ENCODE data around the gene BMF. TPM values are rescaled to one million over a fixed set of nuclear protein-coding genes. Genes with fewer than 3 reads are reported as not detected.

BMF gene
- total RNA-seq, 1 donor from 2014 or later = 2.2 TPM

- Histone ChIP-seq H3K27ac (no peak overlapping the region), H3K27me3 (no peaks in the 10 kb centered on the region), H3K4me3 (no peak overlapping the region), H3K4me1 (peaks cover 0 to 7% of the 10 kb centered on the region in 2 donors), H3K36me3 (no peaks in the 10 kb centered on the region), H3K9me3 (no peaks in the 10 kb centered on the region)
- intact Hi-C loops (cut with DNase I) = no loop called here
- TF ChIP-seq CTCF (IDR thresholded peaks at IDR 0.05) = no peak
- peak in 1 of 2 donors; percentile 61 for DNase-seq (ENCODE audit: low spot score in 2 of 2)
These were observed 53.7 kb downstream of the BMF start for GRCh38 chr15:40054855-40055575.

DNA sequence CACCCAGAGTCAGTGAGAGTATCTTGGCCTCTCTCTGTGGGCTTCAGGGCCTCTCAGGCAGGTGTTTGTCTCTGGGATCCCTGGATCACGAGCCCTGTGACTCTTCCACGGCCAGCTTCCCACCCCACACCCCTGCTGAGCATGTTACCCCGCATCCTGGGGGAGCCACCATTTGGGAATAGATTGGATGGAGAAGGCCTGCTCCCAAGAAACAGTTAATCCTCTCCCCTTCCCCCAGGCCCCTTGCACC is 54.1 kb downstream of the BMF start:
- no peaks in the 10 kb centered on the region for H3K9me3 ChIP-seq
- no peak overlapping the region for H3K4me3 ChIP-seq
- H3K4me1 ChIP-seq = peaks cover 0 to 7% of the 10 kb centered on the region in 2 donors
- no peak for TF ChIP-seq CTCF (IDR thresholded peaks at IDR 0.05)
- DNase-seq (ENCODE audit: low spot score in 2 of 2) = no peak
- H3K27me3 ChIP-seq = no peaks in the 10 kb centered on the region
- intact Hi-C loops (cut with DNase I) = no loop called here
- H3K27ac ChIP-seq = no peak overlapping the region
- no peaks in the 10 kb centered on the region for H3K36me3 ChIP-seq

DNA sequence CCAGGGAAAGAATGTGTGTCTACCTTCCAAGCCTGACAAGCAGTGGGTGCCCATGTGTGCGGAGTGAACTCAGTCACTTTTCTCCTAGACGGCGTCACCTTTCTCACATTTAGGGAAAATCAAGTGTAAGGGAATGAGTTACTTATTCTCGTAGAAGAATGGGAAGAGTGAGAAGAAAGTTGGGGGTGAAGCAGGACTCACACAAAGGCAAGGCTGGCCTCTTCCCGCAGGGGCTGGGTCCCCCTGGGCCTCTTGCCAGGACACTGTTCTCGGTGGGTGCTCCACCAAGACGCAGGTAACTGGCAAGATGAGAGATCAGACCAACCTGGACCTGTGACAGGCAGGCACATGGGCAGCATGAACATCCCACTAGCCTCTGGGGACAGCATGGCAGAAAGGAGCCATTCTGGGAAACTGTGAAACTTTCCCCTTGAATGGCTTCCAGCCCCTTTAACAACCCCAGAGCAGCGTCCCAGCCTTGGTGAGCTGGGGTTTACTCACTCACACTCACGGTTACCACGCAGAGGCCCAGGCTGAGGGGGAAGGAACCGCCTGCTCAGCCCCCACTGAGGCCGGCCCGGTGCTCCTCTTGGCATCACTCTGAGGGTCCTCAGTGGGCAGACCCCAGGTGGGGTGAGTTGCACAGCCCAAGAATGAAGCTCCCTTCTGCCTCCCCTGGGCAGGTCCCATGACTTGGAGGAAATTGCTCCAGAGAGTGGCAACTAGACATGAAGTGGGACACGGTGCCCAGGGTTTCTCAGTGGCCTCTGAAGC is 54.7 kb downstream of the BMF start:
- H3K27me3 ChIP-seq = no peaks in the 10 kb centered on the region
- H3K4me1 ChIP-seq = peaks cover 0 to 7% of the 10 kb centered on the region in 2 donors
- no peak for TF ChIP-seq CTCF (IDR thresholded peaks at IDR 0.05)
- no peak overlapping the region for H3K4me3 ChIP-seq
- intact Hi-C loops (cut with DNase I) = no loop called here
- no peak overlapping the region for H3K27ac ChIP-seq
- H3K9me3 ChIP-seq = no peaks in the 10 kb centered on the region
- peak in 1 of 2 donors; percentile 59 for DNase-seq (ENCODE audit: low spot score in 2 of 2)
- no peaks in the 10 kb centered on the region for H3K36me3 ChIP-seq

- Histone ChIP-seq H3K27me3 (no peaks in the 10 kb centered on the region), H3K27ac (no peak overlapping the region), H3K4me3 (no peak overlapping the region), H3K36me3 (no peaks in the 10 kb centered on the region), H3K4me1 (peaks cover 0 to 9% of the 10 kb centered on the region in 2 donors), H3K9me3 (no peaks in the 10 kb centered on the region)
- intact Hi-C loops (cut with DNase I) = no loop called here
- DNase-seq (ENCODE audit: low spot score in 2 of 2) = peak in 1 of 2 donors; percentile 30
- no peak for TF ChIP-seq CTCF (IDR thresholded peaks at IDR 0.05)
These were observed 55.4 kb downstream of the BMF start for GRCh38 chr15:40053079-40053830.

GRCh38 chr15:40052604-40053003 is 56.1 kb downstream of the BMF start:
- H3K9me3 ChIP-seq = no peaks in the 10 kb centered on the region
- H3K4me1 ChIP-seq = peaks cover 0 to 9% of the 10 kb centered on the region in 2 donors
- no peak overlapping the region for H3K27ac ChIP-seq
- H3K4me3 ChIP-seq = no peak overlapping the region
- no peak for TF ChIP-seq CTCF (IDR thresholded peaks at IDR 0.05)
- H3K27me3 ChIP-seq = no peaks in the 10 kb centered on the region
- H3K36me3 ChIP-seq = no peaks in the 10 kb centered on the region
- DNase-seq (ENCODE audit: low spot score in 2 of 2) = peak in 1 of 2 donors; percentile 30
- intact Hi-C loops (cut with DNase I) = no loop called here
